H1 (cell line): Measurements from ENCODE around the gene API5.
"Not testable (repeated sequence)": the region's sequence is repeated elsewhere in the genome, so short reads cannot be mapped to it uniquely, and the experiment has no call there.

ENCODE experiments used
- MAFK ChIP-seq: IDR thresholded peaks from 2 replicates; pipeline ENCODE4 v1.6.1; 2012; ENCODE audit warnings: low read depth, mild to moderate bottlenecking, improper control_type of control experiment, low read length
- NANOG ChIP-seq: IDR thresholded peaks from 2 replicates; pipeline ENCODE4 v1.6.1; 2011; ENCODE audit warnings: low read length, low read depth, mild to moderate bottlenecking, inconsistent platforms; ENCODE audit not compliant: insufficient read depth, poor library complexity, severe bottlenecking
- SP1 ChIP-seq: IDR thresholded peaks from 2 replicates; pipeline ENCODE4 v1.6.1; 2011; ENCODE audit warnings: low read depth, low read length
- TF ChIP-seq, protein P1 (sequence below), 3 experiments: IDR thresholded peaks; 1 replicate in 2 of 3; 2 replicates in 1 of 3; pipeline versions ENCODE4 v1.5.1 to v1.6.1; 2011; ENCODE audit warnings: low read length in 3 of 3, mild to moderate bottlenecking in 3 of 3, inconsistent platforms in 2 of 3, low read depth in 1 of 3, moderate library complexity in 1 of 3; ENCODE audit not compliant: insufficient read depth in 1 of 3; ENCODE audit errors: control extremely low read depth in 1 of 3

GRCh38 chr11:43351426-43351825, 39.6 kb downstream of the API5 start:
- TF ChIP-seq NANOG, SP1, MAFK: not testable (repeated sequence)
- TF ChIP-seq, protein P1, sequence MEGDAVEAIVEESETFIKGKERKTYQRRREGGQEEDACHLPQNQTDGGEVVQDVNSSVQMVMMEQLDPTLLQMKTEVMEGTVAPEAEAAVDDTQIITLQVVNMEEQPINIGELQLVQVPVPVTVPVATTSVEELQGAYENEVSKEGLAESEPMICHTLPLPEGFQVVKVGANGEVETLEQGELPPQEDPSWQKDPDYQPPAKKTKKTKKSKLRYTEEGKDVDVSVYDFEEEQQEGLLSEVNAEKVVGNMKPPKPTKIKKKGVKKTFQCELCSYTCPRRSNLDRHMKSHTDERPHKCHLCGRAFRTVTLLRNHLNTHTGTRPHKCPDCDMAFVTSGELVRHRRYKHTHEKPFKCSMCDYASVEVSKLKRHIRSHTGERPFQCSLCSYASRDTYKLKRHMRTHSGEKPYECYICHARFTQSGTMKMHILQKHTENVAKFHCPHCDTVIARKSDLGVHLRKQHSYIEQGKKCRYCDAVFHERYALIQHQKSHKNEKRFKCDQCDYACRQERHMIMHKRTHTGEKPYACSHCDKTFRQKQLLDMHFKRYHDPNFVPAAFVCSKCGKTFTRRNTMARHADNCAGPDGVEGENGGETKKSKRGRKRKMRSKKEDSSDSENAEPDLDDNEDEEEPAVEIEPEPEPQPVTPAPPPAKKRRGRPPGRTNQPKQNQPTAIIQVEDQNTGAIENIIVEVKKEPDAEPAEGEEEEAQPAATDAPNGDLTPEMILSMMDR (IDR thresholded peaks at IDR 0.05; ENCODE audit: control extremely low read depth in 1 of 3, insufficient read depth in 1 of 3, low read depth in 1 of 3, low read length in 3 of 3): not testable (repeated sequence)
